Lung (tissue), 12 donors: ENCODE results near the gene TNK2. TPM values are rescaled to one million over a fixed set of nuclear protein-coding genes. Genes with fewer than 3 reads are reported as not detected.

Experiments used
- ATAC-seq: fragments of 200-7000 bp; cut with Tn5 transposase; one replicate; pipeline ENCODE4 v1.9.1; 2020; ENCODE audit warnings: moderate number of reproducible peaks; ENCODE audit not compliant: insufficient read depth, low FRiP score
- DNase-seq, 3 donors: peaks; one replicate each; pipeline ENCODE4 v3.0.0-alpha.2; 2013 to 2017
- H3K27ac ChIP-seq, 2 donors: one replicate each; pipeline ENCODE4 v1.5.1; 2013; ENCODE audit warnings: mild to moderate bottlenecking in 2 of 2, moderate library complexity in 2 of 2, control low read depth in 1 of 2, inconsistent platforms in 1 of 2, low read depth in 1 of 2, low read length in 1 of 2
- H3K27me3 ChIP-seq, 3 donors: one replicate each; pipeline ENCODE4 v1.5.1; 2013; ENCODE audit warnings: low read length in 2 of 3; ENCODE audit not compliant: control insufficient read depth in 3 of 3, insufficient read depth in 3 of 3
- H3K36me3 ChIP-seq, 4 donors: one replicate each; pipeline ENCODE4 v1.5.1; 2013; ENCODE audit warnings: low read length in 4 of 4, mild to moderate bottlenecking in 1 of 4, moderate library complexity in 1 of 4; ENCODE audit not compliant: control insufficient read depth in 4 of 4, insufficient read depth in 4 of 4
- H3K4me1 ChIP-seq, 5 donors: one replicate each; pipeline ENCODE4 v1.5.1; 2013; ENCODE audit warnings: low read length in 5 of 5, mild to moderate bottlenecking in 2 of 5, moderate library complexity in 1 of 5; ENCODE audit not compliant: control insufficient read depth in 5 of 5, insufficient read depth in 5 of 5
- H3K4me3 ChIP-seq: one replicate; pipeline ENCODE4 v1.5.1; 2013; ENCODE audit warnings: mild to moderate bottlenecking, control low read depth, moderate library complexity
- H3K9ac ChIP-seq, 2 donors: one replicate each; pipeline ENCODE4 v1.5.1; 2013; ENCODE audit warnings: low read length in 2 of 2, control low read depth in 1 of 2; ENCODE audit not compliant: insufficient read depth in 1 of 2
- H3K9me3 ChIP-seq, 4 donors: one replicate each; pipeline ENCODE4 v1.5.1; 2013; ENCODE audit warnings: low read length in 3 of 4, mild to moderate bottlenecking in 1 of 4, moderate library complexity in 1 of 4; ENCODE audit not compliant: control insufficient read depth in 4 of 4, insufficient read depth in 3 of 4
- CTCF ChIP-seq: IDR thresholded peaks from 2 replicates; pipeline ENCODE4 v1.5.1; 2012; ENCODE audit warnings: mild to moderate bottlenecking; ENCODE audit errors: control extremely low read depth, extremely low read depth
- WGBS, 2 donors: extraction: QIAGEN DNeasy Blood & Tissue Kit; methylation state at CpG; one replicate each; pipeline ENCODE4 v1.1.7; 2013; 5-methylcytosine and 5-hydroxymethylcytosine counted together
- polyA plus RNA-seq, 2 donors: library from polyadenylated mRNA; stranded (reverse); fragments of 200-250 nt; gene quantifications; one replicate each; pipeline ENCODE4 v1.2.1, GENCODE V29; 2013
- total RNA-seq, 2 donors: library from RNA; depleted of rRNA in 1 of 2; stranded (reverse); fragments of >200 nt in 1 of 2; gene quantifications; one replicate each; pipeline ENCODE4 v1.2.1, GENCODE V29; 2014 to 2021
- donor health status: control.
- donor health status: control.
- donor health status: Bipolar disorder and iron deficiency.
- donor health status: healthy.
- donor health status: DM: yes; HTN: yes; CAD: no.

TNK2 gene
- total and polyA plus RNA-seq, 4 donors: 15.0 to 63.5 (median 35.6) TPM

- ATAC-seq (peak; percentile 50), DNase-seq (no peak)
- no peaks in the 10 kb centered on the region for H3K9me3 ChIP-seq
- H3K4me3 ChIP-seq: no peak overlapping the region
- H3K36me3 ChIP-seq: no peaks in the 10 kb centered on the region
- H3K9ac ChIP-seq: no peak overlapping the region
- TF ChIP-seq CTCF: no peak
- peaks cover 0 to 9% (median 0%) of the 10 kb centered on the region in 3 donors for H3K27me3 ChIP-seq
- peak overlapping the region in 1 of 2 donors; percentile 88 for H3K27ac ChIP-seq
- H3K4me1 ChIP-seq: peaks cover 0 to 10% (median 0%) of the 10 kb centered on the region in 5 donors
- WGBS, 2 donors: 48 to 65% methylated on average over 13 of the region's 13 CpGs
These were observed 84.4 kb downstream of the TNK2 start for GRCh38 chr3:195823999-195824398.

- Histone ChIP-seq H3K9ac (peak overlapping the region in 1 of 2 donors; percentile 28), H3K27me3 (peaks cover 0 to 9% (median 0%) of the 10 kb centered on the region in 3 donors), H3K9me3 (no peaks in the 10 kb centered on the region), H3K36me3 (no peaks in the 10 kb centered on the region), H3K27ac (no peak overlapping the region), H3K4me3 (no peak overlapping the region), H3K4me1 (peaks cover 0 to 10% (median 0%) of the 10 kb centered on the region in 5 donors)
- no peak for TF ChIP-seq CTCF
- ATAC-seq: peak; percentile 25
- DNase-seq: peak; percentile 54 to 76 (median 73)
- 29 to 45% methylated on average over 10 of the region's 10 CpGs for WGBS, 2 donors
These were observed 85.1 kb downstream of the TNK2 start for GRCh38 chr3:195823280-195823679.

- H3K9ac ChIP-seq: no peak overlapping the region
- no peak for DNase-seq
- TF ChIP-seq CTCF: no peak
- ATAC-seq: no peak
- H3K4me3 ChIP-seq: no peak overlapping the region
- H3K36me3 ChIP-seq: no peaks in the 10 kb centered on the region
- H3K9me3 ChIP-seq: no peaks in the 10 kb centered on the region
- H3K27ac ChIP-seq: peak overlapping the region in 1 of 2 donors; percentile 18
- peaks cover 0 to 10% (median 0%) of the 10 kb centered on the region in 5 donors for H3K4me1 ChIP-seq
- peaks cover 0 to 9% (median 0%) of the 10 kb centered on the region in 3 donors for H3K27me3 ChIP-seq
- WGBS, 2 donors: 87 to 90% methylated on average over 16 of the region's 16 CpGs
These were observed 86.1 kb downstream of the TNK2 start for GRCh38 chr3:195822131-195822696.
